Peyer's patch (tissue), 4 donors: ENCODE measurements around the gene VPS25. TPM values are rescaled to one million over a fixed set of nuclear protein-coding genes. Genes with fewer than 3 reads are reported as not detected.

Experiments used
- DNase-seq, 3 donors: peaks; one replicate each; pipeline ENCODE4 v3.0.0-alpha.2; 2017 to 2019
- H3K27ac ChIP-seq, 4 donors: fragments of 200-600 bp; sonication (generic); one replicate each; pipeline ENCODE4 v1.5.1; 2016 to 2019
- H3K27me3 ChIP-seq, 2 donors: fragments of 200-600 bp; sonication (generic); one replicate each; pipeline ENCODE4 v1.5.1; 2019
- H3K36me3 ChIP-seq, 3 donors: fragments of 200-600 bp; sonication (generic); one replicate each; pipeline ENCODE4 v1.5.1; 2016 to 2019
- H3K4me1 ChIP-seq, 4 donors: fragments of 200-600 bp; sonication (generic); one replicate each; pipeline ENCODE4 v1.5.1; 2016 to 2019
- H3K4me3 ChIP-seq, 4 donors: fragments of 200-600 bp; sonication (generic); 1 replicate in 3 of 4; 2 replicates in 1 of 4; pipeline ENCODE4 v1.5.1; 2016 to 2019; ENCODE audit warnings: mild to moderate bottlenecking in 1 of 4
- H3K9me3 ChIP-seq, 4 donors: fragments of 200-600 bp; sonication (generic); one replicate each; pipeline ENCODE4 v1.5.1; 2016 to 2019; ENCODE audit warnings: mild to moderate bottlenecking in 1 of 4
- CTCF ChIP-seq, 6 experiments: fragments of 450-650 bp in 4 of 6; fragments of 200-600 bp in 2 of 6; sonication (generic) in 1 of 6; IDR thresholded peaks; one replicate each; pipeline ENCODE4 v1.5.1; 2017 to 2019; ENCODE audit warnings: antibody characterized with exemption in 6 of 6, mild to moderate bottlenecking in 3 of 6, moderate library complexity in 1 of 6
- POLR2A ChIP-seq, 2 donors: fragments of 450-650 bp; IDR thresholded peaks; one replicate each; pipeline ENCODE4 v1.5.1; 2017; ENCODE audit warnings: antibody characterized with exemption in 2 of 2, mild to moderate bottlenecking in 2 of 2, moderate library complexity in 2 of 2
- total RNA-seq, 4 donors: library from RNA; depleted of rRNA; stranded (reverse); fragments of >200 nt; gene quantifications; one replicate each; pipeline ENCODE4 v1.1.0, GENCODE V29; 2016

The VPS25 gene
- total RNA-seq, 4 donors from 2014 or later: 34.7 to 82.1 (median 67.5) TPM

GRCh38 chr17:42784409-42784808, 11.2 kb downstream of the VPS25 start:
- Histone ChIP-seq H3K36me3 (peaks cover 0 to 4% (median 0%) of the 10 kb centered on the region in 3 donors), H3K9me3 (no peaks in the 10 kb centered on the region), H3K27me3 (peaks cover 0 to 14% of the 10 kb centered on the region in 2 donors), H3K27ac (no peak overlapping the region), H3K4me3 (no peak overlapping the region), H3K4me1 (peaks cover 0 to 26% (median 4%) of the 10 kb centered on the region in 4 donors)
- TF ChIP-seq CTCF (IDR thresholded peaks at IDR 0.05) (no peak), POLR2A (IDR thresholded peaks at IDR 0.05) (no peak)
- DNase-seq: peak in 1 of 3 donors; percentile 38

GRCh38 chr17:42784811-42785592, 11.8 kb downstream of the VPS25 start:
- TF ChIP-seq POLR2A (IDR thresholded peaks at IDR 0.05): no peak
- Histone ChIP-seq H3K36me3 (no peaks in the 10 kb centered on the region), H3K9me3 (no peaks in the 10 kb centered on the region), H3K27ac (no peak overlapping the region), H3K4me3 (no peak overlapping the region), H3K27me3 (peaks cover 0 to 14% of the 10 kb centered on the region in 2 donors), H3K4me1 (peaks cover 0 to 20% (median 4%) of the 10 kb centered on the region in 4 donors)
- DNase-seq: peak in 1 of 3 donors; percentile 46

DNA sequence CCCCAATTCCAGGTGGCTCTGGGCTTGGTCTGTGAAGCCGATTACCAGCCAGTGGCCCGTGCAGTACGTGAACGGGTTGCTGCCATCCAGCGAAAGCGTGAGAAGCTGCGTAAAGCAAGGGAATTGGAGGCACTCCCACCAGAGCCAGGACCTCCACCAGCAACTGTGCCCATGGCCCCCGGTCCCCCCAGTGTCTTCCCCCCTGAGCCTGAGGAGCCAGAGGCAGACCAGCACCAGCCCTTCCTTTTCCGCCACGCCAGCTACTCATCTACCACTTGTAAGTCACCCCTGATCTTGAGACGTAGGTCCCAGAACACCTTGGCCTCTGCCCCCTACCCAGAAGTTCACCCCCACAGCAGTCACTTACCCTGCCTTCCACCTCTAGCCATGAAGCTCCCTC, 14.0 kb downstream of the VPS25 start:
- H3K36me3 ChIP-seq: no peaks in the 10 kb centered on the region
- H3K27ac ChIP-seq: no peak overlapping the region
- H3K4me3 ChIP-seq: no peak overlapping the region
- peaks cover 0 to 7% (median 0%) of the 10 kb centered on the region in 4 donors for H3K4me1 ChIP-seq
- peak in 1 of 3 donors; percentile 25 for DNase-seq
- H3K9me3 ChIP-seq: no peaks in the 10 kb centered on the region
- TF ChIP-seq CTCF (IDR thresholded peaks at IDR 0.05) (no peak), POLR2A (IDR thresholded peaks at IDR 0.05) (no peak)
- H3K27me3 ChIP-seq: peaks cover 0 to 9% of the 10 kb centered on the region in 2 donors

- TF ChIP-seq CTCF (IDR thresholded peaks at IDR 0.05) (no peak), POLR2A (IDR thresholded peaks at IDR 0.05) (no peak)
- Histone ChIP-seq H3K4me1 (peaks cover 0 to 14% (median 0%) of the 10 kb centered on the region in 4 donors), H3K4me3 (no peak overlapping the region), H3K27me3 (no peaks in the 10 kb centered on the region), H3K36me3 (peaks cover 0 to 5% (median 0%) of the 10 kb centered on the region in 3 donors), H3K27ac (no peak overlapping the region), H3K9me3 (no peaks in the 10 kb centered on the region)
- no peak for DNase-seq
Observed at GRCh38 chr17:42791948-42792347, 18.7 kb downstream of the VPS25 start.

GRCh38 chr17:42792545-42792944, 19.3 kb downstream of the VPS25 start:
- no peaks in the 10 kb centered on the region for H3K27me3 ChIP-seq
- TF ChIP-seq POLR2A (IDR thresholded peaks at IDR 0.05): no peak
- TF ChIP-seq CTCF (IDR thresholded peaks at IDR 0.05): no peak
- peaks cover 0 to 5% (median 0%) of the 10 kb centered on the region in 3 donors for H3K36me3 ChIP-seq
- no peak for DNase-seq
- no peak overlapping the region for H3K27ac ChIP-seq
- H3K9me3 ChIP-seq: no peaks in the 10 kb centered on the region
- H3K4me3 ChIP-seq: no peak overlapping the region
- peaks cover 0 to 20% (median 0%) of the 10 kb centered on the region in 4 donors for H3K4me1 ChIP-seq

DNA sequence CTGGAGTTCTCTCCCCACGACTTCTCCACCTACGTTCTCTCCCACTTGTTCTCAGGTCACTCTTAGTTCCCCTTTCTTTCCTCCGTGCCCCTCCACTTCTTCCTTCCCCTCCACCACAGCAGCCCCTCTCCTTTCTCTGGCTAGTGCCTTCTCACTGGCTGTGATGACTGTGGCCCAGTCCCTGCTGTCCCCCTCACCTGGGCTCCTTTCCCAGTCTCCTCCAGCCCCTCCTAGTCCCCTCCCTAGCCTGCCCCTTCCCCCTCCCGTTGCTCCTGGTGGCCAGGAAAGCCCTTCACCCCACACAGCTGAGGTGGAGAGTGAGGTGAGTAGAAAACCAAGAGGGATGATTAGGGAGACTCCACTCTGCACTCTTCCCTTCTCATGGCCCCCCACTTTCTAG, 21.8 kb downstream of the VPS25 start:
- H3K36me3 ChIP-seq: peaks cover 0 to 5% (median 0%) of the 10 kb centered on the region in 3 donors
- H3K4me3 ChIP-seq: no peak overlapping the region
- H3K27me3 ChIP-seq: no peaks in the 10 kb centered on the region
- DNase-seq: no peak
- peaks cover 0 to 29% (median 2%) of the 10 kb centered on the region in 4 donors for H3K4me1 ChIP-seq
- no peak overlapping the region for H3K27ac ChIP-seq
- H3K9me3 ChIP-seq: no peaks in the 10 kb centered on the region
- TF ChIP-seq POLR2A (IDR thresholded peaks at IDR 0.05) (no peak), CTCF (IDR thresholded peaks at IDR 0.05) (no peak)
